Ascending aorta (tissue), 2 donors: ENCODE results near the gene GTPBP2. TPM values are rescaled to one million over a fixed set of nuclear protein-coding genes. Genes with fewer than 3 reads are reported as not detected.
"Not testable (repeated sequence)": the region's sequence is repeated elsewhere in the genome, so short reads cannot be mapped to it uniquely, and the experiment has no call there.

ENCODE experiments used
- DNase-seq, 2 donors: peaks; one replicate each; pipeline ENCODE4 v3.0.0-alpha.2; 2019; ENCODE audit warnings: low spot score in 2 of 2
- H3K27ac ChIP-seq, 2 donors: fragments of 200-600 bp; sonication (generic); one replicate each; pipeline ENCODE4 v1.5.1; 2016 to 2017; ENCODE audit warnings: mild to moderate bottlenecking in 1 of 2
- H3K27me3 ChIP-seq: fragments of 200-600 bp; sonication (generic); one replicate; pipeline ENCODE4 v1.5.1; 2017
- H3K36me3 ChIP-seq, 2 donors: fragments of 200-600 bp; sonication (generic); one replicate each; pipeline ENCODE4 v1.5.1; 2016
- H3K4me1 ChIP-seq, 2 donors: fragments of 200-600 bp; sonication (generic); one replicate each; pipeline ENCODE4 v1.5.1; 2016 to 2017; ENCODE audit warnings: mild to moderate bottlenecking in 1 of 2
- H3K4me3 ChIP-seq, 2 donors: fragments of 200-600 bp; sonication (generic); one replicate each; pipeline ENCODE4 v1.5.1; 2016 to 2017; ENCODE audit warnings: mild to moderate bottlenecking in 1 of 2
- H3K9me3 ChIP-seq, 2 donors: fragments of 200-600 bp; sonication (generic); one replicate each; pipeline ENCODE4 v1.5.1; 2016
- intact Hi-C: fragments of 100-400 bp; cut with DNase I; formaldehyde crosslinking; loops from one replicate; pipeline ENCODE4 v1.15.1; 2023
- total RNA-seq: library from RNA; depleted of rRNA; stranded (reverse); fragments of >200 nt; gene quantifications from one replicate; pipeline ENCODE4 v1.1.0, GENCODE V29; 2016
- TF ChIP-seq, protein P1 (sequence below), 3 experiments: fragments of 200-600 bp in 2 of 3; fragments of 450-650 bp in 1 of 3; sonication (generic) in 2 of 3; IDR thresholded peaks; one replicate each; pipeline ENCODE4 v1.5.1; 2016 to 2019; ENCODE audit warnings: antibody characterized with exemption in 3 of 3, mild to moderate bottlenecking in 1 of 3, moderate library complexity in 1 of 3

Gene GTPBP2
- total RNA-seq, 1 donor from 2014 or later = 30.7 TPM

DNA sequence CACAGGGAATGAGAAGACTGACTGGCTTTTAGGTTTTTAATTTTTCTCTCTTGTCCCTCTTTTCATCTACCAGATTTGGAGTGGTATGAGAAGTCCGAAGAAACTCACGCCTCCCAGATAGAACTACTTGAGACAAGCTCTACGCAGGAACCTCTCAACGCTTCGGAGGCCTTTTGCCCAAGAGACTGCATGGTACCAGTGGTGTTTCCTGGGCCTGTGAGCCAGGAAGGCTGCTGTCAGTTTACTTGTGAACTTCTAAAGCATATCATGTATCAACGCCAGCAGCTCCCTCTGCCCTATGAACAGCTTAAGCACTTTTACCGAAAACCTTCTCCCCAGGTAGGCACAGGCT is 7.2 kb upstream of the GTPBP2 start:
- peaks cover 0 to 14% of the 10 kb centered on the region in 2 donors for H3K4me1 ChIP-seq
- H3K9me3 ChIP-seq = no peaks in the 10 kb centered on the region
- TF ChIP-seq, protein P1, sequence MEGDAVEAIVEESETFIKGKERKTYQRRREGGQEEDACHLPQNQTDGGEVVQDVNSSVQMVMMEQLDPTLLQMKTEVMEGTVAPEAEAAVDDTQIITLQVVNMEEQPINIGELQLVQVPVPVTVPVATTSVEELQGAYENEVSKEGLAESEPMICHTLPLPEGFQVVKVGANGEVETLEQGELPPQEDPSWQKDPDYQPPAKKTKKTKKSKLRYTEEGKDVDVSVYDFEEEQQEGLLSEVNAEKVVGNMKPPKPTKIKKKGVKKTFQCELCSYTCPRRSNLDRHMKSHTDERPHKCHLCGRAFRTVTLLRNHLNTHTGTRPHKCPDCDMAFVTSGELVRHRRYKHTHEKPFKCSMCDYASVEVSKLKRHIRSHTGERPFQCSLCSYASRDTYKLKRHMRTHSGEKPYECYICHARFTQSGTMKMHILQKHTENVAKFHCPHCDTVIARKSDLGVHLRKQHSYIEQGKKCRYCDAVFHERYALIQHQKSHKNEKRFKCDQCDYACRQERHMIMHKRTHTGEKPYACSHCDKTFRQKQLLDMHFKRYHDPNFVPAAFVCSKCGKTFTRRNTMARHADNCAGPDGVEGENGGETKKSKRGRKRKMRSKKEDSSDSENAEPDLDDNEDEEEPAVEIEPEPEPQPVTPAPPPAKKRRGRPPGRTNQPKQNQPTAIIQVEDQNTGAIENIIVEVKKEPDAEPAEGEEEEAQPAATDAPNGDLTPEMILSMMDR (IDR thresholded peaks at IDR 0.05) = no peak
- peak overlapping the region; percentile 80 to 86 for H3K27ac ChIP-seq
- H3K27me3 ChIP-seq = no peaks in the 10 kb centered on the region
- peak overlapping the region; percentile 89 to 91 for H3K4me3 ChIP-seq
- DNase-seq = no peak
- H3K36me3 ChIP-seq = peaks cover 14 to 33% of the 10 kb centered on the region in 2 donors
- intact Hi-C loops = no loop called here

DNA sequence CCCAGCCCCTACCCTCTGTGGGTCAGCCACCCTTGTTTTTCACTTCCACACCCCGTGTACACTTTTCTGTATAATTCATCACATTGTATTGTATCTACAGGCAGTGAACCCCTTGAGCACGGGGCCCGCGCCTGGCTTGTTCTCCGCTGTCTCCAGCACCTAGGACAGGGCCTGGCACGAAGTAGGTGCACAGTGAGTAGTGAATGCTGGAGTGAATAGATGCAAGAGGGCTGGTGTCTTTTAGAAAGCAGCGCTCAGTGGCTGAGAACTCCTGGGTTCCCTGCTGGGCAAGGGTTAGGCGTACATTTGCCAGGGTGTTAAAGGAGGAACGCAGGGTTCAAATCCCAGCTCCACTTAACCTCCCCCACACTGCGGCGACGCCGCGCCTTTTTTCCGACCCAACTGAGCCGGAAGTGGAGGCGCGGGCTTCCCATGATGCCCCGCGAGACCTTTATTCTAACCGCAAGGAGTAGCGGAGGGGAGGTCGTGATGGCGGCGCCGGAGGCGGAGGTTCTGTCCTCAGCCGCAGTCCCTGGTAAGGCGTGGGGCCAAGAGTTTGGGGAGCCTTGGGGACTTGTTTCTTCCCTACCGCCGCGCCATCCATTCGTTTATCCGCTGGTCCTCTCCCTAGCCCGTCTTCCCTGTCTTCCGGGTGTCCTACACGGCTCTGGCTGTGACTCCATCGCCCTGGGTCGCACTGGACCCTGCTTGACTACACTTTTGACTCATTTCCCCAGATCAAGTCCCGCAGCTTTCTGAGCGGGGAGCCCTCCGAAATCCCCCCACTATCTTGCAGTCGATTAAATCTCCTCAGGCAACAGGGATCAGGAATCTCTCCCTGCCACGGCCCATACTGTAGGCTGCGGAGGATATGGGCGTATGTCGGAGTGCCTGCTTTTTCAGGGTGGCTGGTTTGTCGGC is 6.6 kb upstream of the GTPBP2 start, which contains the start of gene MAD2L1BP:
Gene MAD2L1BP (plus strand): TSS at position 454 of the 921 bp plus-strand sequence. CDS start 36 bp downstream, at position 490.
- DNase-seq = peak; percentile 39 to 89
- H3K4me1 ChIP-seq = peaks cover 0 to 14% of the 10 kb centered on the region in 2 donors
- H3K27ac ChIP-seq = peak within 1 kb of the TSS; percentile 80 to 86
- H3K4me3 ChIP-seq = peak within 1 kb of the TSS; percentile 89 to 91
- intact Hi-C loops = no loop called here
- H3K27me3 ChIP-seq = no peaks in the 10 kb centered on the region
- H3K9me3 ChIP-seq = no peaks in the 10 kb centered on the region
- TF ChIP-seq, protein P1 (IDR thresholded peaks at IDR 0.05) = no peak
- H3K36me3 ChIP-seq = peaks cover 14 to 27% of the 10 kb centered on the region in 2 donors

GRCh38 chr6:43634702-43635303 is 5.7 kb upstream of the GTPBP2 start:
- H3K9me3 ChIP-seq = no peaks in the 10 kb centered on the region
- H3K4me3 ChIP-seq = peak overlapping the region in 1 of 2 donors; percentile 91
- intact Hi-C loops = no loop called here
- no peak for DNase-seq
- H3K27ac ChIP-seq = peak overlapping the region in 1 of 2 donors; percentile 86
- no peaks in the 10 kb centered on the region for H3K27me3 ChIP-seq
- H3K36me3 ChIP-seq = peaks cover 5 to 19% of the 10 kb centered on the region in 2 donors
- TF ChIP-seq, protein P1 (IDR thresholded peaks at IDR 0.05) = no peak
- peaks cover 0 to 17% of the 10 kb centered on the region in 2 donors for H3K4me1 ChIP-seq

DNA sequence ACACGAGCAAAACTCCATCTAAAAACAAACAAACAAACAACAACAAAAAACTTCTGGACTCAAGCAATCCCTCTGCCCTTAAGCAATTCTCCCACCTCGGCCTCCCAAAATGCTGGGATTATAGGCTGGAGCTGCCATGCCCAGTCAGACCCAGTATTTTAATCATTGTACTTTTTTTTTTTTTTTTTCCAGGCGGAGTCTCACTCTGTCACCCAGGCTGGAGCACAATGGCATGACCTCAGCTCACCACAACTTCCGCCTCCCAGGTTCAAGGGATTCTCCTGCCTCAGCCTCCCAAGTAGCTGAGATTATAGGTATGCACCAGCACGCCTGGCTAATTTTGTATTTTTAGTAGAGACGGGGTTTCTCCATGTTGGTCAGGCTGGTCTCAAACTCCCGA is 3.9 kb upstream of the GTPBP2 start:
- H3K27ac ChIP-seq, intact Hi-C loops, DNase-seq: not testable (repeated sequence)

DNA sequence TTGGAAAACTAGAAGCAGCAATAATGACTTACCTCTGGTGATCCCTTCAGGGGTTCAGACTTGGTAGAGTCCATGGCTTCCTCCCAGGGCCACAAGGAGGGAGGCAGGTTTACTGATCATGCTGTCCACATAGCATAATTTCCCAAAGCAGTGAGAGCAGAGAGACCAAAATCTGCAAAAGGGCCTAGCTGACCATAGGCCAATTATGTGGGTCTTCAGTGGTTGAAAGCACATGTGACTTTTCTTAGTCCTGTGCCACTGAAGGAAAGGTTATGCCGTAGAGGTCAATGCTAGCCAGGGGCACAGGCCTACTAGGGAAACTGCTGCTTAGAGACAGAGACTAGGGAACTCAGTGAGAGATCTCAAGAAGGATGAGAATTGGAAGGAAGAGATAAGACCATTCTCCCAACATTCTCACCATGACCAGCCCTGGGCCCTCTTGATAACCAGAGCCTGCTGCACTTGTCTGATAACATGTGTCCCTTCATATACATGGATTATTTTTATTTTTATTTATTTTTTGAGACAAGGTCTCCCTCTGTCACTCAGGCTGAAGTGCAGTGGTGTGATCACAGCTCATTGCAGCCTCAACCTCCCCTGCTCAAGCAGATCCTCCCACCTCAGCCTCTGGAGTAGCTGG is 2.0 kb upstream of the GTPBP2 start:
- Histone ChIP-seq H3K4me3 (no peak overlapping the region), H3K36me3 (peaks cover under 1 to 1% of the 10 kb centered on the region in 2 donors), H3K27me3 (no peaks in the 10 kb centered on the region), H3K9me3 (no peaks in the 10 kb centered on the region), H3K27ac (peak overlapping the region in 1 of 2 donors; percentile 50), H3K4me1 (peaks cover 5 to 19% of the 10 kb centered on the region in 2 donors)
- no peak for DNase-seq
- TF ChIP-seq, protein P1 (IDR thresholded peaks at IDR 0.05) = no peak
- intact Hi-C loops = loop anchor here (2.0 kb wide), 2 partner anchors 38 to 262 kb away; partner anchors contain the start of gene ZNF318

More for the DNA sequence above, 3.9 kb upstream of the GTPBP2 start:
- not testable (repeated sequence) for H3K9me3 ChIP-seq, H3K4me3 ChIP-seq, H3K27me3 ChIP-seq, H3K36me3 ChIP-seq
- peaks cover 0 to 17% of the 10 kb centered on the region in 2 donors for H3K4me1 ChIP-seq
